HUES64 (cell line): ENCODE results near the gene DLGAP1.

ENCODE experiments used
- H3K27ac ChIP-seq: 2 replicates; pipeline ENCODE4 v1.7.0; 2013; ENCODE audit warnings: low read depth, low read length, inconsistent platforms
- H3K27me3 ChIP-seq: 2 replicates; pipeline ENCODE4 v1.6.1; 2013; ENCODE audit warnings: mild to moderate bottlenecking, low read length; ENCODE audit not compliant: insufficient read depth
- H3K36me3 ChIP-seq: 2 replicates; pipeline ENCODE4 v1.6.1; 2013; ENCODE audit warnings: mild to moderate bottlenecking, low read length; ENCODE audit not compliant: insufficient read depth
- H3K4me1 ChIP-seq: 2 replicates; pipeline ENCODE4 v1.6.1; 2013; ENCODE audit warnings: mild to moderate bottlenecking, low read length, moderate library complexity; ENCODE audit not compliant: insufficient read depth
- H3K4me3 ChIP-seq: 2 replicates; pipeline ENCODE4 v1.5.1; 2013; ENCODE audit warnings: mild to moderate bottlenecking, low read length, moderate library complexity
- H3K9ac ChIP-seq: 2 replicates; pipeline ENCODE4 v1.6.1; 2013; ENCODE audit warnings: mild to moderate bottlenecking, low read depth, low read length
- H3K9me3 ChIP-seq: 2 replicates; pipeline ENCODE4 v1.6.1; 2013; ENCODE audit warnings: low read depth, low read length; ENCODE audit not compliant: insufficient read depth
- WGBS: fragments of 150-250, 120-280 bp; methylation state at CpG from one replicate; pipeline ENCODE4 v1.1.7; 2013; ENCODE audit warnings: missing lambda C conversion rate; 5-methylcytosine and 5-hydroxymethylcytosine counted together

Gene DLGAP1

DNA sequence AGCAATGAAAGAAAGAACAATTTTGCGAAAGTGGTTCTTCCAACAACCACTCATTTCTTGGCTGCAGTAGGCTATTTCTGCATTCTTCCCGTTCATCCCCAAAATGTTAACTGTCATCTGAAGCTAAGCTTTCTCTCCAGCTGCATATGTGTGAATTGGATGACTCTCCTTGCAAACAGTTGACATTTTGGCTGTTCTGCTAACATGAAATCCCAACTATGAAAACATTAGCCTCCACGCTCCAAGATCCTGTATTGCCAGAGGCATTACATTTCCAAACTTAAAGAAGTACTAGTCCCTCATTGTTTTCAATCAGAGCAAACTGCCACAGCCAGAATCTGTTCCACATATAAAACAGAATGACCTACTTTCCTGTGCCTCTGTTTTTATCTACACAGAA is 916.7 kb downstream of the DLGAP1 start:
- Histone ChIP-seq H3K27ac (no peak overlapping the region), H3K9me3 (no peaks in the 10 kb centered on the region), H3K4me3 (no peak overlapping the region), H3K27me3 (no peaks in the 10 kb centered on the region), H3K36me3 (no peaks in the 10 kb centered on the region), H3K4me1 (no peaks in the 10 kb centered on the region), H3K9ac (no peak overlapping the region)
- 91% methylated on average over 3 of the region's 3 CpGs for WGBS

GRCh38 chr18:3530807-3531206 is 924.3 kb downstream of the DLGAP1 start:
- H3K27ac ChIP-seq, result no peak overlapping the region

GRCh38 chr18:3529601-3530000 is 925.5 kb downstream of the DLGAP1 start:
- WGBS, result 83% methylated on average over 3 of the region's 3 CpGs
- no peak overlapping the region for H3K27ac ChIP-seq
- H3K4me3 ChIP-seq, result no peak overlapping the region

More at GRCh38 chr18:3530807-3531206, 924.3 kb downstream of the DLGAP1 start:
- Histone ChIP-seq H3K36me3 (no peaks in the 10 kb centered on the region), H3K4me1 (peaks cover 25% of the 10 kb centered on the region), H3K9me3 (no peaks in the 10 kb centered on the region), H3K4me3 (no peak overlapping the region), H3K27me3 (no peaks in the 10 kb centered on the region), H3K9ac (no peak overlapping the region)
- WGBS, result 95% methylated on average over 5 of the region's 5 CpGs

GRCh38 chr18:3529077-3529476 is 926.0 kb downstream of the DLGAP1 start:
- Histone ChIP-seq H3K9me3 (peaks cover 3% of the 10 kb centered on the region; the same call in 1 of the 2 replicates), H3K27me3 (no peaks in the 10 kb centered on the region), H3K27ac (no peak overlapping the region), H3K9ac (no peak overlapping the region), H3K36me3 (no peaks in the 10 kb centered on the region), H3K4me3 (no peak overlapping the region), H3K4me1 (peaks cover 28% of the 10 kb centered on the region)
- 94% methylated on average over 3 of the region's 3 CpGs for WGBS

More at GRCh38 chr18:3529601-3530000, 925.5 kb downstream of the DLGAP1 start:
- no peaks in the 10 kb centered on the region for H3K36me3 ChIP-seq
- H3K9me3 ChIP-seq, result no peaks in the 10 kb centered on the region
- peaks cover 28% of the 10 kb centered on the region for H3K4me1 ChIP-seq
- H3K27me3 ChIP-seq, result no peaks in the 10 kb centered on the region
- no peak overlapping the region for H3K9ac ChIP-seq

- Histone ChIP-seq H3K4me3 (no peak overlapping the region), H3K27ac (no peak overlapping the region), H3K36me3 (no peaks in the 10 kb centered on the region), H3K9ac (no peak overlapping the region), H3K27me3 (no peaks in the 10 kb centered on the region), H3K4me1 (peaks cover 28% of the 10 kb centered on the region), H3K9me3 (peaks cover 6% of the 10 kb centered on the region; the same call in 1 of the 2 replicates)
- WGBS, result 98% methylated on average over 4 of the region's 4 CpGs
Observed at GRCh38 chr18:3528231-3528630, 926.9 kb downstream of the DLGAP1 start.

- Histone ChIP-seq H3K4me3 (no peak overlapping the region), H3K27ac (peak overlapping the region; percentile 70), H3K36me3 (no peaks in the 10 kb centered on the region), H3K9me3 (peaks cover 6% of the 10 kb centered on the region; the same call in 1 of the 2 replicates), H3K4me1 (peaks cover 28% of the 10 kb centered on the region), H3K9ac (peak overlapping the region; percentile 12; the same call in 1 of the 2 replicates), H3K27me3 (no peaks in the 10 kb centered on the region)
- WGBS, result 58% methylated on average over 13 of the region's 13 CpGs
Observed at GRCh38 chr18:3526421-3527354, 928.4 kb downstream of the DLGAP1 start.

DNA sequence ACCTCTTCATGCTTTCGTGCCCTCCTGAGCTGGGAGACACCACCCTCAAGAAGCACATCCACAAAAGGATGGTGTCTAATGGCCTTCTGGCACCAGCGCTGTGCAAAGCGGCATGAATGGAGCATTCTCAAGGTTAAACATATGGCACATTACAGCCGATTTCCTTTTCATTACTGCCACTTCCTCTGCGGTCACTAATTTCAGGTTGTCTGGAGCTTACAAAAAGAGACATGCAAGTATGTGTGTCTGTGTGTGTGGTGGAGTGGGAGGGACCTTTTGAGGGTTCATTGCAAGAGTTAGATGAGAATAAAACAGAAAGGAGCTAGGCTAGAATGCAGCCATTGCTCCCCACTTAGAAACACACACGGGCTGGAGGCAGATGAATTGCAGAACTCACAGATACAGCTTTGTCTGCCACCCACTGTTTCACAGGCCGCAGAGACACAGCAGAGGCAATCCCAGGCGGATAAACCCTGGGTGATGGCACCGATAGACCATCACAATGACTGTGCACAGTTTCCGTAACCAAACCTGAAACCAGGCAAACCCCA is 929.2 kb downstream of the DLGAP1 start:
- H3K27me3 ChIP-seq, result no peaks in the 10 kb centered on the region
- no peaks in the 10 kb centered on the region for H3K36me3 ChIP-seq
- peak overlapping the region; percentile 68 for H3K27ac ChIP-seq
- peaks cover 6% of the 10 kb centered on the region; the same call in 1 of the 2 replicates for H3K9me3 ChIP-seq
- 87% methylated on average over 10 of the region's 10 CpGs for WGBS
- H3K9ac ChIP-seq, result peak overlapping the region; percentile 12; the same call in 1 of the 2 replicates
- H3K4me3 ChIP-seq, result no peak overlapping the region
- peaks cover 35% of the 10 kb centered on the region for H3K4me1 ChIP-seq

DNA sequence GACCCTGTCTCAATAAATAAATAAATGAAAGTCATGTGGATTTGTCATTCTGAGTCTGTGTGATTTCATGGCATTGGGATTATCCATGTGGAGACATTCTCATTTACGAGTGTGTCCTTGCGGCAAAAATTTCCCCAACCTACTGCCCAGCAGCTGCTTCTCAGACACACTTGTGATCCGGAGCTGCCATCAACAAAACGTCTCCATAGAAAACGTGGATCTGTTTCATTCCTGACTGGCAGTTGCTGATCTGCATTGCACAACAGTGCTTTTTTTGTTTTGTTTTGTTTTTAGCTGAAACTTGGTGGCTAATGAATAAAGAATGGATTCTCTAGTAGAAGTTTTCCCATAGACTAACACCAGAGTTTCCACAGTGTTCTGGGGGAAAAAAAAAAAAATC is 930.4 kb downstream of the DLGAP1 start:
- WGBS, result 96% methylated on average over 5 of the region's 5 CpGs
- Histone ChIP-seq H3K27ac (no peak overlapping the region), H3K27me3 (no peaks in the 10 kb centered on the region), H3K4me1 (peaks cover 45% of the 10 kb centered on the region), H3K9ac (no peak overlapping the region), H3K4me3 (no peak overlapping the region), H3K36me3 (no peaks in the 10 kb centered on the region), H3K9me3 (peaks cover 6% of the 10 kb centered on the region; the same call in 1 of the 2 replicates)

DNA sequence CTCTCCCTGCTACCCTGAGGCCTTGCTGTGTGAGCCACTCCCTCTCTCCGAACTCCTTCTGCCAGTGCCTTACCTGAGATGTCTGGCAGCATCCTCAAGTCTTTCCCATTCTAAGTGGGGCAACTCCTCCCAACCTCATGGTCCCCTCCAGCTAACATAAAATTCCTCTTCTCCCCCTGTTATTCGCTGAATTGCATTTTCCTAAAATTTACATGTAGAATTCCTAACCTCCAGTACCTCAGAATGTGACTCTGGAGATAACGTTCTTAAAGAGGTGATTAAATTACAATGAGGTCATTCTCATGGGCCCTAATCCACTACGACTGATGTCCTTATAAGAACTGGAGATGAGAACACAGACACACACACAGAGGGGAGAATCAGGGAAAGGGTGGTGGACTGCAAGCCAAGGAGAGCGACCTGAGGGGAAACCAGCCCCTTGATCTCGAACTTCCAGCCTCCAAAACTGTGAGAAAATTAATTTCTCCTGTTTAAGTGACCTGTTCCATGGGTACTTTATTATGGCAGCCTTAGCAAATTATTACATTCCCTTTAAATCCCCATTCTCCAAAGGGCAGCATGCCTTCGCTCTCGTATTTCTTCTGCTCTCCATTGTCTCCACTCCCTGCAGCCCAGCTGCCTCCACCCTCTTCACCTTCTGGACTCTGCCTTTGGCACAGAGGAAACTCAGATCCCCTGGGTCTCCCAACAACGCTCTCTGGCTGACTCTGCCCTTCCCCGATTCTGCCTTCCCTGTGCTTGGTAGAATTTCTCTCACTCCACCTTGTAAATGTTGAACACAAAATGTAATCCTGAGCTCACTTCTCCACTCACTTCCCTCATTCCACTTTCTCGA is 934.6 kb downstream of the DLGAP1 start:
- no peak overlapping the region for H3K9ac ChIP-seq
- no peaks in the 10 kb centered on the region for H3K36me3 ChIP-seq
- no peaks in the 10 kb centered on the region for H3K27me3 ChIP-seq
- 75% methylated on average over 10 of the region's 11 CpGs for WGBS
- H3K4me3 ChIP-seq, result no peak overlapping the region
- H3K4me1 ChIP-seq, result peaks cover 17% of the 10 kb centered on the region
- peaks cover 6% of the 10 kb centered on the region; the same call in 1 of the 2 replicates for H3K9me3 ChIP-seq
- no peak overlapping the region for H3K27ac ChIP-seq

- WGBS, result 89% methylated on average over 15 of the region's 15 CpGs
Observed at GRCh38 chr18:3514312-3515216, 940.5 kb downstream of the DLGAP1 start.

More at GRCh38 chr18:3514312-3515216, 940.5 kb downstream of the DLGAP1 start:
- Histone ChIP-seq H3K36me3 (no peaks in the 10 kb centered on the region), H3K27me3 (no peaks in the 10 kb centered on the region), H3K9ac (no peak overlapping the region), H3K4me3 (no peak overlapping the region), H3K4me1 (peaks cover 7% of the 10 kb centered on the region), H3K27ac (no peak overlapping the region), H3K9me3 (no peaks in the 10 kb centered on the region)
